OCI-LY1 (cell line): Measurements from ENCODE around the gene MCC.

Experiments used
- H2AFZ ChIP-seq: fragments of 200-600 bp; sonication (generic), shearing (Covaris generic); 2 replicates; pipeline ENCODE4 v1.6.0; 2014; ENCODE audit warnings: antibody characterized with exemption, mild to moderate bottlenecking, low read length
- H3F3A ChIP-seq: fragments of 200-600 bp; sonication (generic), shearing (Covaris generic); 2 replicates; pipeline ENCODE4 v1.6.0; 2014; ENCODE audit warnings: mild to moderate bottlenecking, antibody characterized with exemption, low read length, moderate library complexity; ENCODE audit not compliant: insufficient read depth
- H3K27ac ChIP-seq: fragments of 200-600 bp; sonication (generic); 2 replicates; pipeline ENCODE4 v1.5.1; 2014; ENCODE audit warnings: low read length, mixed run types, mild to moderate bottlenecking, low read depth; ENCODE audit not compliant: poor library complexity, severe bottlenecking
- H3K27me3 ChIP-seq: fragments of 200-600 bp; sonication (generic); 2 replicates; pipeline ENCODE4 v1.6.0; 2014; ENCODE audit warnings: antibody characterized with exemption, mild to moderate bottlenecking, low read length, moderate library complexity; ENCODE audit not compliant: insufficient read depth
- H3K36me3 ChIP-seq: fragments of 200-600 bp; sonication (generic); 2 replicates; pipeline ENCODE4 v1.6.1; 2014; ENCODE audit warnings: mild to moderate bottlenecking, antibody characterized with exemption, low read length, moderate library complexity, mixed read lengths; ENCODE audit not compliant: insufficient read depth
- H3K4me1 ChIP-seq: fragments of 200-600 bp; sonication (generic); 2 replicates; pipeline ENCODE4 v1.5.1; 2014; ENCODE audit warnings: mild to moderate bottlenecking, low read length, moderate library complexity; ENCODE audit not compliant: insufficient read depth, severe bottlenecking
- H3K4me2 ChIP-seq: fragments of 200-600 bp; sonication (generic), shearing (Covaris generic); 2 replicates; pipeline ENCODE4 v1.6.1; 2014; ENCODE audit warnings: low read length
- H3K4me3 ChIP-seq: fragments of 200-600 bp; sonication (generic); 2 replicates; pipeline ENCODE4 v1.5.1; 2014; ENCODE audit warnings: low read length, low read depth, mild to moderate bottlenecking, mixed read lengths; ENCODE audit not compliant: poor library complexity, severe bottlenecking
- H3K79me2 ChIP-seq: fragments of 200-600 bp; shearing (Covaris generic); 2 replicates; pipeline ENCODE4 v1.6.1; 2016; ENCODE audit warnings: mixed run types, low read length, mixed read lengths; ENCODE audit not compliant: insufficient read depth
- H3K9ac ChIP-seq: fragments of 200-600 bp; sonication (generic), shearing (Covaris generic); 2 replicates; pipeline ENCODE4 v1.6.1; 2014; ENCODE audit warnings: mild to moderate bottlenecking, low read length, mixed read lengths
- H3K9me2 ChIP-seq: fragments of 200-600 bp; sonication (generic), shearing (Covaris generic); 2 replicates; pipeline ENCODE4 v1.6.1; 2014; ENCODE audit warnings: low read depth, mild to moderate bottlenecking, low read length, mixed read lengths
- H3K9me3 ChIP-seq: fragments of 200-600 bp; shearing (Covaris generic); 2 replicates; pipeline ENCODE4 v1.6.1; 2014; ENCODE audit warnings: low read length, mixed read lengths
- H4K20me1 ChIP-seq: fragments of 200-600 bp; sonication (generic), shearing (Covaris generic); 2 replicates; pipeline ENCODE4 v1.6.0; 2016; ENCODE audit warnings: mild to moderate bottlenecking, low read length; ENCODE audit not compliant: insufficient read depth
- EZH2 ChIP-seq: fragments of 200-600 bp; sonication (generic), shearing (Covaris generic); IDR thresholded peaks from 2 replicates; pipeline ENCODE4 v1.8.0; 2017; ENCODE audit warnings: borderline replicate concordance, mixed run types, mild to moderate bottlenecking, antibody characterized with exemption, low read length, moderate library complexity, mixed read lengths
- TF ChIP-seq, protein P1 (sequence below): fragments of 200-600 bp; sonication (generic), shearing (Covaris generic); IDR thresholded peaks from 2 replicates; pipeline ENCODE4 v1.5.1; 2017; ENCODE audit warnings: mild to moderate bottlenecking, antibody characterized with exemption, low read length, moderate library complexity, mixed read lengths

Gene MCC

DNA sequence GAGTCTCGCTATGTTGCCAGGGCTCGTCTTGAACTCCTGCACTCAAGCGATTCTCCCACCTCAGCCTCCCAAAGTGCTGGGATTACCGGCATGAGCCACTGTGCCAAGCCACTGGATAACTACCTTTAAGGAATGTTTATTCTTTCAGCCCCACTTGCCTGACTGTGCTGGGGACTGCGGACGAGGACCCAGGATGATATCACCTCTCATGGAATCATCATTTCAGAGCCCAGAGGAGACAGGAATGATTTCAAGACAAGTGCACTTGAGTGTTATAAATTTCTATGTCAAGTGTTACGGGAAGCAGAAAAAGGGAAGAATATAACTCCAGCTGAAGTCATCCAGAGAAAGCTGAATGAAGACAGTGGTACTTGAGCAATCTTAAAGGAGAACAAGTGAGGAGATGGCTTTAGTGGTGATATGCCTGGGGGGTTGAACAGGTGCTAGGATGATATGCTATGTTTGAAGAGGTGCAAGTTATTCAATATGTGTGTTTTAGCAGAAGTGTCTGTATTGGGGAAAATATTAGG, 402.3 kb downstream of the MCC start:
- Histone ChIP-seq H3K4me1 (no peaks in the 10 kb centered on the region), H3K9ac (no peak overlapping the region), H3K36me3 (no peaks in the 10 kb centered on the region), H3K79me2 (no peaks in the 10 kb centered on the region), H3K9me2 (no peaks in the 10 kb centered on the region), H3F3A (no peaks in the 10 kb centered on the region), H2AFZ (no peak overlapping the region), H4K20me1 (no peaks in the 10 kb centered on the region), H3K4me3 (no peak overlapping the region), H3K27ac (no peak overlapping the region), H3K9me3 (no peaks in the 10 kb centered on the region), H3K4me2 (no peak overlapping the region), H3K27me3 (no peaks in the 10 kb centered on the region)
- TF ChIP-seq, protein P1, sequence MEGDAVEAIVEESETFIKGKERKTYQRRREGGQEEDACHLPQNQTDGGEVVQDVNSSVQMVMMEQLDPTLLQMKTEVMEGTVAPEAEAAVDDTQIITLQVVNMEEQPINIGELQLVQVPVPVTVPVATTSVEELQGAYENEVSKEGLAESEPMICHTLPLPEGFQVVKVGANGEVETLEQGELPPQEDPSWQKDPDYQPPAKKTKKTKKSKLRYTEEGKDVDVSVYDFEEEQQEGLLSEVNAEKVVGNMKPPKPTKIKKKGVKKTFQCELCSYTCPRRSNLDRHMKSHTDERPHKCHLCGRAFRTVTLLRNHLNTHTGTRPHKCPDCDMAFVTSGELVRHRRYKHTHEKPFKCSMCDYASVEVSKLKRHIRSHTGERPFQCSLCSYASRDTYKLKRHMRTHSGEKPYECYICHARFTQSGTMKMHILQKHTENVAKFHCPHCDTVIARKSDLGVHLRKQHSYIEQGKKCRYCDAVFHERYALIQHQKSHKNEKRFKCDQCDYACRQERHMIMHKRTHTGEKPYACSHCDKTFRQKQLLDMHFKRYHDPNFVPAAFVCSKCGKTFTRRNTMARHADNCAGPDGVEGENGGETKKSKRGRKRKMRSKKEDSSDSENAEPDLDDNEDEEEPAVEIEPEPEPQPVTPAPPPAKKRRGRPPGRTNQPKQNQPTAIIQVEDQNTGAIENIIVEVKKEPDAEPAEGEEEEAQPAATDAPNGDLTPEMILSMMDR, result no peak
- no peak for TF ChIP-seq EZH2

DNA sequence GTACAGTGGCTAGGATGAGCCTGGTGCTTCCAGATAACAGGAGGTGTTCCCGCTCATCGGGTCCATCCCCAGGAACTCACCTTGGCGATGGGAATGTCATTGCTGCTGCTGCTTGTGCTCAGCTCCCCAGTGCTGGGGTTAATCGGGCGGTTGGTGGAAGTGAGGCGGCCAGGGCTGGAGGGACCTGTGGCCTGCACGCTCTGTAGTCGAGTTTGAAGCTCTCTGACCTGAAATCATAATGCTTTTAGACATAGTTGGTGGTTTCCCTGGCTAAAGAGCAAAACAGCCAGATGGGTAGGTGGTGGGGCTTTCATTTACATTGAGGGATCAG, 403.2 kb downstream of the MCC start:
- Histone ChIP-seq H3F3A (no peaks in the 10 kb centered on the region), H3K9me2 (no peaks in the 10 kb centered on the region), H3K4me1 (no peaks in the 10 kb centered on the region), H3K4me2 (no peak overlapping the region), H3K9me3 (no peaks in the 10 kb centered on the region), H3K4me3 (no peak overlapping the region), H2AFZ (no peak overlapping the region), H3K79me2 (no peaks in the 10 kb centered on the region), H3K9ac (no peak overlapping the region), H4K20me1 (no peaks in the 10 kb centered on the region), H3K27me3 (no peaks in the 10 kb centered on the region), H3K27ac (no peak overlapping the region), H3K36me3 (no peaks in the 10 kb centered on the region)
- no peak for TF ChIP-seq EZH2
- TF ChIP-seq, protein P1, result no peak

DNA sequence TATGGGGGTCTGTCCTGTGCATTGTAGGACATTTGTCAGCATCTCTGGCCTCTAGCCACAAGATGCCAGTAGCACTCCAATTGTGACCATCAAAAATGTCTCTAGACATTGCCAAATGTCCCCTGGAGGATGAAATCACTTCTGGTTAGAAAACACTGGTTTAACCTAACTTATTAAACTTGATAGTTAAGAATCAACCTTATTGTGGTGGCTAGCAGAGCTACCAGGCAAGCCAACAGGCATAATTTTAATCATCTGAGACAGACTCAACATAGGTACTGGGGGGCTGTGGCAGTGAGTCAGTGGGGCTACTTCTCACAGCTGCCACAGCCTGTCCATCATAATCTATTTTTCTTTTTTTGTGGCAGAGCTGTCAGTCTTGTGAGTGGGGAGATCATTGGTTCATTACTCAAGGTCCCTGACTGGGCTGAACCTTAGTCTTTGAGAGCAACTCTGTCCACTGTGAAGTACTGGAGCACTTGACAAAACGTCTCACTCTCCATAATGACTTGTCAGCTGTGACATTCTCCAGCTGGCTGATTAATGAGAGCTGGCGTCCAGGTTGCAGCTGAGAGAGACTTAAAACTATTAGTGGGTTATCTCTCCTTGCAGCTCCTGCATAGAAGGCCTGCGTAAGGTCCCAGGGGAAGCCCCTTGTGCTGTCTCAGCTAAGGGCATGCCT, 403.7 kb downstream of the MCC start:
- no peak overlapping the region for H3K4me3 ChIP-seq
- no peak overlapping the region for H3K9ac ChIP-seq
- no peaks in the 10 kb centered on the region for H3K9me3 ChIP-seq
- no peaks in the 10 kb centered on the region for H3K36me3 ChIP-seq
- no peaks in the 10 kb centered on the region for H3K9me2 ChIP-seq
- no peaks in the 10 kb centered on the region for H3F3A ChIP-seq
- H3K4me2 ChIP-seq, result no peak overlapping the region
- no peak for TF ChIP-seq EZH2
- H3K4me1 ChIP-seq, result no peaks in the 10 kb centered on the region
- H3K27ac ChIP-seq, result no peak overlapping the region
- no peaks in the 10 kb centered on the region for H4K20me1 ChIP-seq
- H3K27me3 ChIP-seq, result no peaks in the 10 kb centered on the region
- no peaks in the 10 kb centered on the region for H3K79me2 ChIP-seq
- no peak overlapping the region for H2AFZ ChIP-seq

DNA sequence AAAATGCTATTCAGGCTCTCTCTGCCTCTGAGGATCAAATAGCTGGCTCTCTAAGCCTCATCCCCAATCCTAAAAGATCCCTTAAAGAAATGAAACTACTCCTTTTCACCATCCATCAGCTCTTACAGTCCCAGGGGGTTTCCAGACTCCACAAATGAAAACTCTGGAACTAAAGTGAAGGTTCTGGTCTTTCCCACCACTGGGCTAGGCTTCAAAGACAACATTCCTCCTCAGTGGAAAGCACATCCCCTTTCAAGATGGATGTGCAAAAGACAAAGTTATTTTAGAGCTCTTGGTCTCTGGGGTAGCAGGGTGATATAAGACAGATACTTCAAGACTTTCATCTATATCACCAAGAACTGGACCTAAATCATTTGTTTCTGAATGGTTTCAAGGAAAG, 404.8 kb downstream of the MCC start:
- Histone ChIP-seq H3K27me3 (no peaks in the 10 kb centered on the region), H3K27ac (no peak overlapping the region), H3F3A (no peaks in the 10 kb centered on the region), H3K4me2 (no peak overlapping the region), H3K4me3 (no peak overlapping the region), H3K9me3 (no peaks in the 10 kb centered on the region), H3K36me3 (no peaks in the 10 kb centered on the region), H3K9me2 (no peaks in the 10 kb centered on the region), H3K79me2 (no peaks in the 10 kb centered on the region), H2AFZ (no peak overlapping the region), H3K4me1 (no peaks in the 10 kb centered on the region), H4K20me1 (no peaks in the 10 kb centered on the region), H3K9ac (no peak overlapping the region)
- TF ChIP-seq, protein P1, result no peak
- no peak for TF ChIP-seq EZH2
